Endothelial cell of umbilical vein (primary cell): ENCODE data around the gene SNCA. TPM values are rescaled to one million over a fixed set of nuclear protein-coding genes. Genes with fewer than 3 reads are reported as not detected.
A peak's percentile ranks its signal among the peaks of the same experiment; 100 is the strongest.

Source experiments
- BruUV-seq: library from RNA; stranded (reverse); fragments of 400-500 nt; replicated peaks from 2 replicates; lab custom pipeline; 2021; lab: Mats Ljungman, UMichigan
- CTCF ChIA-PET: fragments of 300-600, 350-600 bp; sonication (Branson Sonifier 250); formaldehyde crosslinking; loops from one replicate; lab custom pipeline; 2021; ENCODE audit warnings: antibody characterized with exemption, inconsistent platforms; lab: Charles Lee
- POLR2A ChIA-PET: fragments of 300-600, 350-600 bp; sonication (Branson Sonifier 250); formaldehyde crosslinking; loops from one replicate; lab custom pipeline; 2021; ENCODE audit warnings: antibody characterized with exemption, inconsistent platforms; lab: Charles Lee
- DNase-seq: peaks from one replicate; pipeline ENCODE4 v3.0.0-alpha.2; 2011; ENCODE audit warnings: low read depth, low spot score
- FAIRE-seq: peaks from 2 replicates; lab custom pipeline; 2011; peaks lifted over from hg19 to GRCh38; lab: Jason Lieb, UNC
- H2AFZ ChIP-seq: 2 replicates; pipeline ENCODE4 v1.6.0; 2012; ENCODE audit warnings: low read depth, low read length, control low read depth, inconsistent platforms
- H3K27ac ChIP-seq: 2 replicates; pipeline ENCODE4 v1.5.1; 2011; ENCODE audit warnings: low read depth, mild to moderate bottlenecking, control low read depth, low read length, moderate library complexity; ENCODE audit not compliant: insufficient read depth
- H3K27me3 ChIP-seq, 2 experiments: 2 replicates each; pipeline versions ENCODE4 v1.6.0 to v1.6.1; 2011; ENCODE audit warnings: low read length in 2 of 2, mixed read lengths in 1 of 2; ENCODE audit not compliant: control insufficient read depth in 2 of 2, insufficient read depth in 2 of 2
- H3K36me3 ChIP-seq, 2 experiments: 2 replicates in 1 of 2; 3 replicates in 1 of 2; pipeline ENCODE4 v1.5.1; 2011; ENCODE audit warnings: low read length in 2 of 2, mild to moderate bottlenecking in 1 of 2, moderate library complexity in 1 of 2; ENCODE audit not compliant: control insufficient read depth in 2 of 2, insufficient read depth in 2 of 2; ENCODE audit errors: extremely low read depth in 1 of 2
- H3K4me1 ChIP-seq: 3 replicates; pipeline ENCODE4 v1.5.1; 2011; ENCODE audit warnings: mild to moderate bottlenecking, low read length; ENCODE audit not compliant: control insufficient read depth, insufficient read depth; ENCODE audit errors: extremely low read depth
- H3K4me2 ChIP-seq: 2 replicates; pipeline ENCODE4 v1.6.1; 2011; ENCODE audit warnings: low read length, control low read depth, mixed read lengths; ENCODE audit not compliant: insufficient read depth
- H3K4me3 ChIP-seq, 3 experiments: fragments of 200-600 bp in 1 of 3; sonication (generic), shearing (Covaris generic) in 1 of 3; replicated peaks in 1 of 3; 2 replicates each; pipeline ENCODE4 v1.5.1; 2011 to 2016; ENCODE audit warnings: control low read depth in 3 of 3, low read length in 3 of 3, mild to moderate bottlenecking in 2 of 3, inconsistent platforms in 1 of 3, low read depth in 1 of 3, moderate library complexity in 1 of 3; ENCODE audit not compliant: insufficient read depth in 1 of 3
- H3K79me2 ChIP-seq: 2 replicates; pipeline ENCODE4 v1.6.0; 2012; ENCODE audit warnings: low read length, inconsistent platforms; ENCODE audit not compliant: control insufficient read depth, insufficient read depth
- H3K9ac ChIP-seq: replicated peaks from 2 replicates; pipeline ENCODE3; 2011; ENCODE audit warnings: low read length, control low read depth; ENCODE audit not compliant: insufficient read depth; ENCODE audit errors: extremely low read depth
- H3K9me1 ChIP-seq: replicated peaks from 3 replicates; pipeline ENCODE4 v1.6.0; 2011; ENCODE audit warnings: mild to moderate bottlenecking, low read length; ENCODE audit not compliant: control insufficient read depth, insufficient read depth; ENCODE audit errors: extremely low read depth
- H3K9me3 ChIP-seq: replicated peaks from 2 replicates; pipeline ENCODE4 v1.5.1; 2012; ENCODE audit warnings: low read length, inconsistent platforms; ENCODE audit not compliant: control insufficient read depth, insufficient read depth
- H4K20me1 ChIP-seq: replicated peaks from 2 replicates; pipeline ENCODE3; 2011; ENCODE audit warnings: mild to moderate bottlenecking, low read length; ENCODE audit not compliant: control insufficient read depth, insufficient read depth; ENCODE audit errors: extremely low read depth
- CTCF ChIP-seq, 2 donors: IDR thresholded peaks; 1 replicate in 1 of 2; 2 replicates in 1 of 2; pipeline ENCODE4 v1.5.1; 2011; ENCODE audit warnings: low read length in 2 of 2, mild to moderate bottlenecking in 2 of 2, moderate library complexity in 2 of 2, control low read depth in 1 of 2, inconsistent platforms in 1 of 2, low read depth in 1 of 2; ENCODE audit not compliant: insufficient read depth in 1 of 2; ENCODE audit errors: extremely low read depth in 1 of 2
- EZH2 ChIP-seq: IDR thresholded peaks from 2 replicates; pipeline ENCODE4 v1.6.1; 2012; ENCODE audit warnings: borderline replicate concordance, low read depth, mild to moderate bottlenecking, moderate library complexity, low read length, inconsistent platforms; ENCODE audit not compliant: severe bottlenecking
- FOS ChIP-seq: IDR thresholded peaks from 2 replicates; pipeline ENCODE4 v1.6.1; 2011; ENCODE audit warnings: mild to moderate bottlenecking, low read length, moderate library complexity, borderline replicate concordance; ENCODE audit not compliant: insufficient read depth
- GATA2 ChIP-seq: IDR thresholded peaks from 2 replicates; pipeline ENCODE4 v1.7.0; 2011; ENCODE audit warnings: low read depth, mild to moderate bottlenecking, moderate library complexity, mixed read lengths, low read length; ENCODE audit not compliant: insufficient read length, insufficient read depth
- JUN ChIP-seq: IDR thresholded peaks from 2 replicates; pipeline ENCODE4 v1.6.1; 2011; ENCODE audit warnings: borderline replicate concordance, low read depth; ENCODE audit not compliant: insufficient read length, insufficient read depth
- MYC ChIP-seq: IDR thresholded peaks from one replicate; pipeline ENCODE4 v1.6.1; 2011; ENCODE audit warnings: mild to moderate bottlenecking, low read depth, low read length
- POLR2A ChIP-seq: IDR thresholded peaks from 2 replicates; pipeline ENCODE4 v1.6.1; 2012; ENCODE audit warnings: low read depth, mild to moderate bottlenecking, control low read depth, low read length
- POLR2AphosphoS5 ChIP-seq: IDR thresholded peaks from 2 replicates; pipeline ENCODE4 v1.6.1; 2012; ENCODE audit warnings: low read depth, mild to moderate bottlenecking, control low read depth, low read length, moderate library complexity; ENCODE audit not compliant: insufficient read depth
- dilution Hi-C: fragments of 300-500 bp; cut with MboI; formaldehyde crosslinking; loops from one replicate; pipeline ENCODE4 v1.15.0; 2019; ENCODE audit warnings: low sequenced_read_pairs; ENCODE audit not compliant: extremely low pct_ligation_motif_present
- intact Hi-C: fragments of 100-400 bp; cut with micrococcal nuclease; formaldehyde crosslinking; loops from one replicate; pipeline ENCODE4 v1.10.0; 2022
- polyA plus RNA-seq, 4 experiments: library from polyadenylated mRNA; depleted of rRNA in 3 of 4; stranded (reverse) in 3 of 4; unstranded in 1 of 4; fragments of >200 nt; gene quantifications; 2 replicates each; pipeline versions ENCODE4 v1.2.1 to v1.2.3, GENCODE V29; 2011 to 2012; ENCODE audit warnings: missing spikeins in 1 of 4
- total RNA-seq: library from RNA; stranded (reverse); gene quantifications from 2 replicates; pipeline ENCODE4 v1.2.3, GENCODE V29; 2021
- TF ChIP-seq, protein P1 (sequence below): IDR thresholded peaks from 2 replicates; pipeline ENCODE4 v1.6.1; 2011; ENCODE audit not compliant: insufficient read depth, insufficient read length

Gene SNCA
- total and polyA plus RNA-seq, 2 donors (not counting 3 experiments of a cell fraction or from before 2014, with no cell fraction given), result 76.8 to 116 TPM

DNA sequence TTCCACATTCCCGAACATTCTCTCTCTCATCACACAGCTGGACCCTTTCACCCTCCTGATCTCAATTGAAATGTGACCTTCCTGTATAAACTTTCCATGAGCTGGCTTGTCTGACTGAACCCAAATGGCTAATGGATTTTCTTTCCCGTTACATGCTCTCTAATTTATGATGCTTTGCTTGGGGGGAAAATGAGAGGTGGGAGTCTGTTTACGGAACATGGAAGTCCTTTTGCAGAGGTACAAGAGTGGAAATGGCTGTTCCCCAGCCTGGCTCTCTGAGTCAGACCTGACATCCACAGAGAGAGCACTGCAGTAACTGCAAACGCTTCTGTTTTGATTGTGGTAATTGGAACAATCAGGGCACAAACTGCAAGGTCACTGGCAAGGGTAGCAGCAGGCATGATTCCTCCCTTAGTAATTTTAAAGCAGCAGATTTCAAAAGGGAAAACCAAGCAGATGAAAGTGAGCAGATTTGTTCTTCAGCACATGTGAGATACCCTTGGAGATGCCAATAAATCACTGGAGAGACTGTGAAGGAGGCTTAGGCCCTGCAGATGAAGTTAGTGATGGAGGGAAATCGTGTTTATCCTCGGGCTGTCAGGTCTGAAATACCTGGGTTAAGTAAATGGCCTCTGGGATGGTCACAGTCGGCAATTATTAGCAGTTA, 83.9 kb downstream of the SNCA start:
- H3K79me2 ChIP-seq, result peaks cover 5% of the 10 kb centered on the region
- FAIRE-seq, result peak; percentile 59
- POLR2A ChIA-PET, result interaction anchor here (1.0 to 1.1 kb wide), 2 partner anchors 15 to 144 kb away, joined by 3 read pairs; no protein-coding TSS in a partner anchor

More for the DNA sequence above, 83.9 kb downstream of the SNCA start:
- peak; percentile 91 for DNase-seq
- Histone ChIP-seq H3K9me3 (no peaks in the 10 kb centered on the region), H3K4me2 (peak overlapping the region; percentile 90), H3K9me1 (no peaks in the 10 kb centered on the region), H3K27ac (peak overlapping the region; percentile 99), H3K27me3 (no peaks in the 10 kb centered on the region), H2AFZ (peak overlapping the region; percentile 75), H3K36me3 (no peaks in the 10 kb centered on the region), H3K4me1 (peaks cover 27% of the 10 kb centered on the region), H3K9ac (peak overlapping the region; percentile 93), H4K20me1 (no peaks in the 10 kb centered on the region), H3K4me3 (peak overlapping the region in 1 of 3 experiments; percentile 54)
- CTCF ChIA-PET, result interaction anchor here (0.7 to 2.7 kb wide), 11 partner anchors 8 to 271 kb away, joined by 3 to 16 read pairs (median 4); no protein-coding TSS in a partner anchor
- dilution Hi-C loops (no loop called here), intact Hi-C loops (loop anchor here (1.0 to 5.0 kb wide), 7 partner anchors 28 to 266 kb away; partner anchors contain the start of gene SNCA)
- TSS peak; percentile 34 for BruUV-seq
- TF ChIP-seq GATA2 (no peak), CTCF (IDR thresholded peaks at IDR 0.05; ENCODE audit: extremely low read depth in 1 of 2, insufficient read depth in 1 of 2, low read depth in 1 of 2, low read length in 2 of 2) (no peak), FOS (peak; percentile 40), JUN (peak; percentile 17), MYC (no peak), POLR2A (no peak), POLR2AphosphoS5 (no peak), EZH2 (no peak)
- TF ChIP-seq, protein P1, sequence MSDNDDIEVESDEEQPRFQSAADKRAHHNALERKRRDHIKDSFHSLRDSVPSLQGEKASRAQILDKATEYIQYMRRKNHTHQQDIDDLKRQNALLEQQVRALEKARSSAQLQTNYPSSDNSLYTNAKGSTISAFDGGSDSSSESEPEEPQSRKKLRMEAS, result no peak
